NCI-H526 (cell line): ENCODE results near the gene CD74.
"Not testable (repeated sequence)": the region's sequence is repeated elsewhere in the genome, so short reads cannot be mapped to it uniquely, and the experiment has no call there.

Experiments used
- DNase-seq, 2 experiments: peaks; one replicate each; lab custom pipeline; 2025; lab: John Stamatoyannopoulos, UW

Gene CD74

GRCh38 chr5:150441813-150442698, 29.3 kb upstream of the CD74 start:
- no peak for DNase-seq

DNA sequence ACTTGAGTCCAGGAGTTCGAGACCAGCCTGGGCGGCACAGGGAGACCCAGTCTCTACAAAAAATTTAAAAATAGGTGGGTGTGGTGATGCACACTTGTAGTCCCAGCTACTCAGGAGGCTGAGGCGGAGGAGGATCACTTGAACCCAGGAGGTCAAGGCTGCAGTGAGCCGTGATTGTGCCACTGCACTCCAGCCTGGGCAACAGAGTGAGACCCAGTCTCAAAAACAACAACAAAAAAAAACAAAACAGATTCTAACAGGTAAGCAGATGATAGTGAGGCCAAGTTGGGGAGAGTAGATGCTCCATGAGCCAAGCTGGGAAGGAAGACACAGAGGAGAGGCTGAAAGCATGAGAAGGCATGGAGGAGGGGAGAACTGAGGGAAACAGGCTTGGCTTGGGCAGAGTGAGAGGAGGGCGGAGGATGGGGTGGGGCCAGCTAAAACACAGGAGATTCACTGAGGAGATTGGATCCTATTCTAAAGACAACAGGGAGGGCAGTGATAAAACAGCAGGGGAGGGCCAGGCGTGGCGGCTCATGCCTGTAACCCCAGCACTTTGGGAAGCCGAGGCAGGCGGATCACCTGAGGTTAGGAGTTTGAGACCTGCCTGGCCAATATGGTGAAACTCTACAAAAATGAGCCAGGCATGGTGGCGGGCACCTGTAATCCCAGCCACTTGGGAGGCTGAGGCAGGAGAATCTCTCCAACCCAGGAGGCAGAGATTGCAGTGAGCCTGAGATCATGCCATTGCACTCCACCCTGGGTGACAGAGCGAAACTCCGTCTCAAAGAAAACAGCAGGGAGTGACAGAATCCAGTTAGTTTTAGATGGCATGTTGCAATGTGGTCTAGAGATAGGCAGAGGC, 28.5 kb upstream of the CD74 start:
- no peak for DNase-seq

DNA sequence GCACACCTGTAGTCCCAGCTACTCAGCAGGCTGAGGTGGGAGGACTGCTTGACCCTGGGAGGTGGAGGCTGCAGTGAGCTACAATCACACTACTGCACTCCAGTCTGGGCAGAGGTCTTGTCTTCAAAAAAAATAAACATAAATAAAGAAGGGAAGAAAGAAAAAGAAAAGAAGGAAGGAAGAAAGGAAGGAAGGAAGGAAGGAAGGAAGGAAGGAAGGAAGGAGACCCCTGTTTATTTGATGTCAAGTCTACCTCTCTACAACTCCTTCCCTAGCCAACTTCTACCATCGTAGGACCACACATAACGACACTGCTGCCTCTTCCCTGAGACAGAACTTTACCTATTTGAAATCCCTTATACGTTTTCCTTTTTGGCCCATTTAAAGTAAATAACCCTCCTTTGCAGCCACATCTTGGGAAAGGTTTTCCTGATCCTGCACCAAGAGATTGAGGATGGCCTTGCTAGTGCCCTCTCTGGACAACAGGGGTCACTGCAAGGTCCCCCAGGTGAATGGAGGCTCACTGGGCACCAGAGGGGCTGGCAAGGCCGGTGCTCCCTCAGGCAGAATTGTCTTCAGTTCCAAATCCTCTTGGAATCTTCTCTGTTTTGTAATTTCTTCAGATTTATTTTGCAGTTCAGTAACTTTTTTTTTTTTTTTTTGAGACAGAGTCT, 26.3 kb upstream of the CD74 start:
- peak in 1 of 2 experiments; percentile 44 for DNase-seq

DNA sequence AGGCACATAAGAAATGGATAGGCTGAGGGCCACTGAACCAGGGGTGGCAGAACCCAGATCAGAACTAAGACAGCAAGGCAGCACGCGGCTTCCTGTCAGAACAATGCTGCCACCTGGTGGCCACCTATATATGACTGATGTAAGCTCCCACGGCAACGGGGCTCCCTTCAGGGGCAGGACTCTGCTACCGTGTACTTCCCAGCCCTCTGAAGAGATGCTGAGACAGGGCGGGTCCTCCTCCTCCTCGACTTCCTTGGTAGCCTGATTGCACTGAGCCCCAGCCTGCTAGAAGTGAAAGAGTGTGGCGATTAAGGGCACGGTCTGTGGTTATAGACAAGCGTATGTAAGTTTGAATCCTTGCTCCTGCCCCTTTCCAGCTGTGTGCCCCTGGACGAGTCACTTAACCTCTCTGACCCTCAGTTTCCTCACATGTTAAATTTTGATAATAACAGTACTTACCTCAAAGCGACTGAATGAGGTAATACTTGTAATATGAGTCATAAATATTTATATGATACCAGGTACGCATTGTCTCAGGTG, 23.5 kb upstream of the CD74 start:
- DNase-seq, result peak; percentile 63 to 94

- DNase-seq, result peak in 1 of 2 experiments; percentile 46
These were observed 21.8 kb upstream of the CD74 start for GRCh38 chr5:150434464-150434863.

DNA sequence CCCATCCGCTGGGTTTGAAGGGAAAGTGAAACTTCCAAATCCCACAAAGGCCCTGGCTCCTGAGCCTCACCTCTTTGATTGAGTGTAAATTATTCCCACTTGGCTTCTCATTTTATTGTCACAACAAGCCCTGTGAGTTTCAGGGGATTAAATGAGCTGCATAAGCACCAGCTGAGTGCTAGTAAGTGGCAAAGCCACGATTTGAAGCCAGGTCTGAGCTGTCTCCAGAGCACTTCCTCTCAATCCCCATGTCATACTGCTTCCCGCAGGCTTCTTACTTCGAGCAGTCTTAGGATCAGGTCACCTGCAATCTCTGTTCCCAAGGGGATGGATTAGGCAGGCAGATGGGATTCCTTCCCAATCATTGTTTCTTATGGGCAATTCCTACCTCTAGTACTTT, 18.9 kb upstream of the CD74 start:
- no peak for DNase-seq

DNA sequence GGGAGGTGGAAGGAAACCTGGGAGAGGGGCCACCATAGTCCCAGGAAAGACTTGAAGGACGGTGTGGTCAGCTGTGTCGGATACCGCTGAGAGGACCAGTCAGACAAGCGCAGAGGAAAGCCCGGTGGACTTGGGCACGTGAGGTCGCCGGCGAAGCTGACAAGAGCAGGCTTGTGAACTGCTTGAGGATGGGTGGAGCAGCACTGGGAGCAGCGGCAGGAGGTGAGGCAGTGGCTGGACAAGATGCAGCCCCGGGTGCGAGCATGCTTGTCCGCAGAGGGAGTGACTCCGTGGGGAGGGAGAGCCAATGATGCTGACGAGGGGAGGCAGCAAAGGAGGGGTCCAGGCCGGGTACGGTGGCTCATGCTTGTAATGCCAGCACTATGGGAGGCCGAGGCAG, 18.3 kb upstream of the CD74 start:
- DNase-seq, result peak in 1 of 2 experiments; percentile 19

DNA sequence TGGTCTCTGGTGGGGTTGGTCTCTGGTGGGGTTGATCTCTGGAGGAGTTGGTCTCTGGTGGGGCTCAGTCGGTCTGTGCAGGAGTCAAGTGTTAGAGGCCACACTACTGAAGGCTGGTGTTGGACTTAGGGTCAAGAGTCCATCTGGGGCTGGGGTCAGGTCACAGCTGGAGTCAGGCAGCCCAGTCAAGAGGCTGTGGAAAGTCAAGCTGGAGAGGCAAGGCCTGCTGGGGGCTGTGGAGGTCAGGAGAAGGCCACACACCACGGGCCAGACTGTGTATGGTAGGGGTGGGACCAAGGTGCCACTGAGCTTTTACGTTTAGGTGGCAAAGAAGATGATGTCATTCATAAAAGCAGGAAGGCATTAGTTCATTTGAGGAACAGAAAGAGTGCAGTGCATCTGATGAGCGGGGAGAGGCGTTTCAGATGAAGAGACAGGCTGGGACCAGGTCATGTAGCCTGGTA, 16.7 kb upstream of the CD74 start:
- DNase-seq, result no peak

DNA sequence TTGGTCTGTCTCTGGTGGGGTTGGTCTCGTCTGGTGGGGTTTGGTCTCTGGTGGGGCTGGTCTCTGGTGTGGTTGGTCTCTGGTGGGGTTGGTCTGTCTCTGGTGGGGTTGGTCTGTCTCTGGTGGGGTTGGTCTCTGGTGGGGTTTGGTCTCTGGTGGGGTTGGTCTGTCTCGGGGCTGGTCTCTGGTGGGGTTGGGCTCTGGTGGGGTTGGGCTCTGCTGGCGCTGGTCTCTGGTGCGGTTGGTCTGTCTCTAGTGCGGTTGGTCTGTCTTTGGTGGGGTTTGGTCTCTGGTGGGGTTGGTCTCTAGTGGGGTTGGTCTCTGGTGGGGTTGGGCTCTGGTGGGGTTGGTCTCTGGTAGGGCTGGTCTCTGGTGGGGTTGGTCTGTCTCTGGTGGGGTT, 16.3 kb upstream of the CD74 start:
- no peak for DNase-seq

DNA sequence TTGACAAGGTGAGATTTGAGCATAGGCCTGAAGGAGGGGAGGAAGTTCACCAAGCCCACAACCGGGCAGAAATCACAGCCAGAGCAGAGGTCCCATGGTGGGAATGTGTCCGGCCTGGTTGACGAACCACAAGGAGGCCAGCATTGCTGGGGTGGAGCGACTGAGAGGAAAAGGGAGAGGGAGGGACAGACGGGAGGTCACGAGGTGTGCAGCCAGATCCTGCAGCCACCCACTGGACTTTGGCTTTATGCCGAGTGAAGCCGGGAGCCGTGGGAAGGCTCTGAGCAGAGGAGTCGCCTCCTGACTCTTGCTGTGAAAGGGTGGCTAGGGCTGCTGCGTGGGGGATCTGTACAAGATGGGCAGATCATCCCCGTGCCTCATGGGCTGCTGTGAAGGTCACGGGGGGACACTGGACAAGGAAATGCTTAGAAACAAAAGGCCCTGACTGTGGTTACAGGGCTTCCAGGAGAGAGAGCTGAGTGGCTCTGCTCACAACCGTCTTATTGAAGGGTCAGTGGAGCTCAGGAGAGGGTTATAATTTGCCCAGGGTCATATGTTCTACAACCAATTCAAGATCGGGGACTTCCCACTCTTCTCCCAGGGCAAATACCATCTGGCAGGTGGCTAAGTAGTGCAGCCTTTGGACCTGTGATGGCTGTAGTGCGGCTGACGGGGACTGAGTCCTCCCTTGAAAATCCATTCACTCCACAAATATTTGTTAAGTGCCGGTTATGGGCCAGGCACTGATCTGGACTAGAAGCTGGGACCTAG, 15.6 kb upstream of the CD74 start:
- no peak for DNase-seq

DNA sequence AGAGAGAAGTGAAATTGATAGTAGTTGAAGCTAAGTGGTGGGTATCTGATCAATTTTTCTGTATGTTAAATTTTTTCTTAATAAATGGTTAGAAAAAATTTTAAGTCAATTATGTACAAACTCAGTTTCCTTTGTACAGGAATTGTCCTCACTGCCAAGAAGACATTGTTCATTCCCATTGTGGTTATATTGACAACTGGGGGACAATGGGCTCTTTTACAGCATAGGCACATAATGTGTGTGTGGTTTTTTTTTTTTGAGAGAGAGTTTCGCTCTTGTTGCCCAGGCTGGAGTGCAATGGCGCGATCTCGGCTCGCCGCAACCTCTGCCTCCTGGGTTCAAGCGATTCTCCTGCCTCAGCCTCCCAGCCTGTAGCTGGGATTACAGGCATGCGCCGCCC, 13.5 kb upstream of the CD74 start:
- not testable (repeated sequence) for DNase-seq

GRCh38 chr5:150422758-150423157, 10.0 kb upstream of the CD74 start:
- DNase-seq, result no peak

- DNase-seq, result no peak
These were observed 9.4 kb upstream of the CD74 start for GRCh38 chr5:150422075-150422474.

GRCh38 chr5:150419630-150420270, 7.0 kb upstream of the CD74 start:
- no peak for DNase-seq

DNA sequence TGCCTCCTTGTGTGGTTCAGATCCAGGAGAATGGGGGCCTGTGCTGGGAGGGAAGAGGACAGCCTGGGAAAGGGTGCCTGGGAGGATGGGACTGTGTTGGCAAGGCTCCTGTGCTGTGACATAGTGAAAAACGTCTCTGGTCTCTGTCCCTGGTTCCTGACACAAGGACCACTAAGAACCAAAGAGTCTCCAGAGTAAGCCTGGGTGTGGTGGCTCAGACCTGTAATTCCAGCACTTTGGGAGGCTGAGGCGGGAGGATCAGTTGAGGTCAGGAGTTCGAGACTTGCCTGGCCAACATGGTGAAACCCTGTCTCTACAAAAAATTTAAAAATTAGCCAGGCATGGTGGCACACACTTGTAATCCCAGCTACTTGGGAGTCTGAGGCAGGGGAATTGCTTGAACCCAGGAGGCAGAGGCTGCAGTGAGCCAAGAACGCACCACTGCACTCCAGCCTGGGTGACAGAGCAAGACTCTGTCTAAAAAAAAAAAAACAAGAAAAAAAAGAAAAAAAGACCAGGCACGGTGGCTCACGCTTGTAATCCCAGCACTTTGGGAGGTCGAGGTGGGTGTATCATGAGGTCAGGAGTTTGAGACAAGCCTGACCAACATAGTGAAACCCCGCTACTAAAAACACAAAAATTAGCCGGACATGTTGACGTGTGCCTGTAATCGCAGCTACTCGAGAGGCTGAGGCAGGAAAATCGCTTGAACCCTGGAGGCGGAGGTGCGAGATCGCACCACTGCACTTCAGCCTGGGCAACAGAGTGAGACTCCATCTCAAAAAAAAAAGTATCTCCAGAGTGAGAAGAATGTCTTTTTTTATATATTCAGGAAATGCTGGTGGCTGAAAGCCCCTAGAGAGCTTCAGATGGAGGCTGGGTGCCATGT, 1.4 kb upstream of the CD74 start:
- not testable (repeated sequence) for DNase-seq

- no peak for DNase-seq
These were observed 629 bp upstream of the CD74 start for GRCh38 chr5:150413176-150413901.

- DNase-seq, result peak; percentile 15 to 38
These were observed 1.3 kb downstream of the CD74 start for GRCh38 chr5:150411245-150411979.

GRCh38 chr5:150410524-150411244, 2.0 kb downstream of the CD74 start:
- peak; percentile 63 to 78 for DNase-seq
